HG03571 (cell line): ENCODE results near the gene DDX50.
"Not testable (repeated sequence)": the region's sequence is repeated elsewhere in the genome, so short reads cannot be mapped to it uniquely, and the experiment has no call there.

Source experiments
- ATAC-seq: cut with Tn5 transposase; IDR thresholded peaks from one replicate; pipeline ENCODE4 v1.9.1; 2021; ENCODE audit not compliant: unreplicated experiment

DDX50 gene

DNA sequence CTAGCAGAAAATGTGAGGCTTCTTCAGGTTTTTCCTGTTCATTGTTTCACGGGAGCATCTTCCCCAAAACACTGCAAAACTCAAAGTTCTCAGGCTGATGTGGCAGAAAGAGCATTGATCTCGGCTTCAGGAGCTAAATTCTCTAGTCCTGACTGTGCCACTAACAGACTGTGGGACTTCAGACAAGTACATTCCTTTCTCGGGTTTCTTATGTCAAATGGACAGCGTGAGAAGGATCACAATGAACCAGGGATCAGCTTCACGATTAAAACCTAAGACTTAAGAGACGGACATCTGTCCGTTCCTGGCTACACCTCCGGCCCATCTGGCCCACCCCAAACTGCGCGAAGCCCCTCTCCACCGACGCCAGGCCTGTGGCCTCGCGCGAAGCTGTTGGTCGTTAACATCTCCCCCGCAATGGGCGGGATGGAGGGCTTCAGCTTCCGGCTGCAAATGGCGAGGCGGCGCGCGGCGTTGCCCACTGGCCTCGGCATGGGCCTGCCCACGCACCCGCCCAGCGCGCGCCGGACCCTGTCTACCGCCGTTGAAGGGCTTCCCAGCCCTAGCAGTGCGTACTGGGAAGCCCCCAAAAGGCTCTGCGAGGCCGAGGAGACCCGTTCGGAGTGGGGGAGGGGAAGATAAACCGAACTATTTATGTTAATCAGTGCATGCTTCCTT lies 549 bp upstream of the DDX50 start:
- peak; percentile 35 for ATAC-seq

- no peak for ATAC-seq
Measured at GRCh38 chr10:68902382-68902781, 1.3 kb downstream of the DDX50 start.

GRCh38 chr10:68924593-68924992 lies 23.5 kb downstream of the DDX50 start:
- ATAC-seq = no peak

GRCh38 chr10:68925489-68925888 lies 24.4 kb downstream of the DDX50 start:
- no peak for ATAC-seq

DNA sequence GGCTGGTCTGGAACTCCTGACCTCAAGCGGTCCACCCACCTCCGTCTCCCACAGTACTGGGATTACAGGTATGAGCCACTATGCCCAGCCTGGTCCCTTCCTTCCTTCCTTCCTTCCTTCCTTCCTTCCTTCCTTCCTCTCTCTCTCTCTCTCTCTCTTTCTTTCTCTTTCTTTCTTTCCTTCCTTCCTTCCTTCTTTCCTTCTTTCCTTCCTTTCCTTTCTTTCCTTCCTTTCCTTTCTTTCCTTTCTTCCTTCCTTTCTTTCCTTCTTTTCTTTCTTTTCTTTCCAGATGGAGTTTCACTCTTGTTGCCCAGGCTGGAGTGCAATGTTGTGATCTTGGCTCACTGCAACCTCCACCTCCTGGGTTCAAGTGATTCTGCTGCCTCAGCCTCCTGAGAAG lies 28.0 kb downstream of the DDX50 start:
- ATAC-seq = not testable (repeated sequence)

GRCh38 chr10:68929888-68930287 lies 28.8 kb downstream of the DDX50 start:
- ATAC-seq = not testable (repeated sequence)

GRCh38 chr10:68932860-68933259 lies 31.7 kb downstream of the DDX50 start:
- not testable (repeated sequence) for ATAC-seq

GRCh38 chr10:68934994-68935393 lies 33.9 kb downstream of the DDX50 start:
- no peak for ATAC-seq

GRCh38 chr10:68938117-68938516 lies 37.0 kb downstream of the DDX50 start:
- ATAC-seq = no peak

GRCh38 chr10:68938884-68939283 lies 37.8 kb downstream of the DDX50 start:
- no peak for ATAC-seq

DNA sequence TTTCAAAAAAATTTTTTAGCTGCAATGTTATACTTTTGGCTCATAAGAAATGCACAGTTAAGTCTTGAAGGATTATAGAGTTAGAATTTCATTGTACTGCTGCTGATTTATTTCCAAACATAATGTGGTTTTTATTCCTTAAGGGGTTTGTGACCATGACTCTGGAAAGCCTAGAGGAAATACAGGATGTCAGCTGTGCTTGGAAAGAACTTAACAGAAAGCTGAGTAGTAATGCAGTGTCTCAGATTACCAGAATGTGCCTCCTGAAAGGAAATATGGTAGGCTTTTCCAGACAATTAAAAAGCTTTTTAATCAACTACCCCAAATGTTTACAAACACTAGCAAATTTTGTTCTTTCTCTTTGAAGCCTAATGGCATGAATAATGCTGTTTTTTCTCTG lies 39.8 kb downstream of the DDX50 start:
- ATAC-seq = not testable (repeated sequence)

GRCh38 chr10:68950598-68950997 lies 49.5 kb downstream of the DDX50 start:
- no peak for ATAC-seq

GRCh38 chr10:68954904-68955303 lies 53.8 kb downstream of the DDX50 start:
- no peak for ATAC-seq

DNA sequence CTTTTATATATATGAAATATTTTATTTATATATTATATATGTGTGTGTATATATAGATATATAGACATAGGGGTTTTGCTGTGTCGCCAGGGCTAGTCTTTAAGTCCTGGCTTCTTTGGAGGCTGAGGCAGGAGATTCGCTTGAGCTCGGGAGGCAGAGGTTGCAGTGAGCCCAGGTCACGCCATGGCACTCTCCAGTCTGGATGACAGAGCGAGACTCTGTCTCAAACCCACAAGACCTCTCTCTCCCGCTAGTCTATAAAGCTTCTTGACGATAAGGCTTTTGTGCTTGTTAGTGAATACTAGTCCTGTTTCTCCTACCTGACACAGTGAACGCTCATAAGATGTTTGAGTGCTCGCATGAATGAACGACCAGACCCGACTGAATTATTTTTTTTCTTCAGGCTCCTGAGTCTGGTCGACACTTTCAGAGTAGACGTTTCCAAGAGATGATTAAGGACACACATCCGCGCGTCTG lies 54.3 kb downstream of the DDX50 start:
- ATAC-seq = peak; percentile 10

GRCh38 chr10:68955832-68956532 lies 54.9 kb downstream of the DDX50 start, which contains the start of gene DDX21:
TSS of gene DDX21 (plus strand) at chr10:68956170. CDS start at chr10:68956226, 56 bp downstream.
- peak; percentile 67 for ATAC-seq

DNA sequence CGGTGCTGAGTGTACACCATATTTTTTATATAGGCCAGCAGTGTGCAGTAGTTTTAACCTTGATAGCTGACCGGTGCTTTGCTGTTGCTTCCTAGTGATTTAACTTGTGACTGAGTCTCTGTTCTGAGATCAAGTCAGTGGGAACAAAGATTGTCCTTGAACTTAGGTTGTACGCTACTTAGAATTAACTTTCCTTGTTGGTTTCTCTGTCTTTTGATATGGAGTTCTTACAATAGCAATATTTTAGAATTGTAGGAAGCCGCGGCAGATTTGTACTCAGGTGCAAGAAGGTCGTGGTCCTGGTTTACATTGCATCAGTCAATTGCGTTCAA lies 56.1 kb downstream of the DDX50 start:
- ATAC-seq = no peak

GRCh38 chr10:68957654-68958053 lies 56.5 kb downstream of the DDX50 start:
- ATAC-seq = no peak

- no peak for ATAC-seq
Measured at GRCh38 chr10:68959695-68960527, 58.8 kb downstream of the DDX50 start.

GRCh38 chr10:68963151-68963550 lies 62.0 kb downstream of the DDX50 start:
- ATAC-seq = no peak

DNA sequence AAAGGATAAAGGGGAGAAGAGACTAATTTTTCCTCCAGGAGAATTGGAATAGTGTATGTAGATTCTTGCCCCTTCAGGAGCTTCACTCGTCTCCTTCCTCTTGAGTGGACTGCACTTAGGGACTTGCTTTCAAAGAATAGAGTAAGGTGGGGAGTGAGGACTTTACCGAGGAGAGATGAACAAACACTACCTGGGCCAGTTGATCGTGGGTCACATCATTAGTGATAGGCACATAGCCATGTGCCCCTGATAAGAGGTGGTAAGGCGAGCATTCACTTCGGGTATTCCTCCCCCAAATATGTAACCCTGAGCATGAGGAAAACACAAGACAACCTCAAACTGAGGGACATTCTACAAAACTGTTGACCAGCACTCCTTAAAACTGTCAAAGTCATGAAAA lies 72.9 kb downstream of the DDX50 start:
- ATAC-seq = no peak

- ATAC-seq = not testable (repeated sequence)
Measured at GRCh38 chr10:68975936-68976473, 74.9 kb downstream of the DDX50 start.
